ENCODE data around the gene TRABD2B. TPM values are rescaled to one million over a fixed set of nuclear protein-coding genes. Genes with fewer than 3 reads are reported as not detected.
A peak's percentile ranks its signal among the peaks of the same experiment; 100 is the strongest.

TRABD2B gene
- total and polyA plus RNA-seq, 2 of the 13 experiments (the other 11 are each of a cell fraction or from before 2014, with no cell fraction given) = 0.04 TPM; not detected in 1

DNA sequence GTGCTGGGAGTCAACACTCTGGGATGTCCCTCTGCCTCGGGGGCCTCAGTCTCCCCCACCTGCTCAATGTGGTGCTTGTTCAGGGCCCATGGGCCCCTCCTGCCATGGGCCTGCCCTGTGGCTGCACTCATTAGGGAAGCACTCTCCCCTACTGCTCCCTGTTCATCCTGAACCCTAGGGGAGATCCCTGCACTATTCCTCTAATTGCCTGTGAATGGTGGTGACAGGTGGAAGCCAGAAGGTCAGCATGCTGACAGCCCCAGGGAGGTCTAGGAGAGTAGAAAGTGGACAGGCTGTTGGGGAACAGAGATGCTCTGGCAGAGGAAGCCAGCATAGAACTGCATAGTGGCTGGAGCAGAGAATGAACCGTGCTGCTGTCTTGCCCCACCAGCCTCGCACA, 217.6 kb downstream of the TRABD2B start:
- TF ChIP-seq, protein P1, sequence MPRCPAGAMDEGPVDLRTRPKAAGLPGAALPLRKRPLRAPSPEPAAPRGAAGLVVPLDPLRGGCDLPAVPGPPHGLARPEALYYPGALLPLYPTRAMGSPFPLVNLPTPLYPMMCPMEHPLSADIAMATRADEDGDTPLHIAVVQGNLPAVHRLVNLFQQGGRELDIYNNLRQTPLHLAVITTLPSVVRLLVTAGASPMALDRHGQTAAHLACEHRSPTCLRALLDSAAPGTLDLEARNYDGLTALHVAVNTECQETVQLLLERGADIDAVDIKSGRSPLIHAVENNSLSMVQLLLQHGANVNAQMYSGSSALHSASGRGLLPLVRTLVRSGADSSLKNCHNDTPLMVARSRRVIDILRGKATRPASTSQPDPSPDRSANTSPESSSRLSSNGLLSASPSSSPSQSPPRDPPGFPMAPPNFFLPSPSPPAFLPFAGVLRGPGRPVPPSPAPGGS (CRISPR knock-in tag; IDR thresholded peaks at IDR 0.05) = no peak
- TF ChIP-seq CEBPB (IDR thresholded peaks at IDR 0.05; ENCODE audit: borderline replicate concordance, low read depth, low read length) = peak; percentile 18; the same call in 1 of the 2 replicates
- H4K20me1 ChIP-seq (ENCODE audit: insufficient read depth, low read length) = no peaks in the 10 kb centered on the region

DNA sequence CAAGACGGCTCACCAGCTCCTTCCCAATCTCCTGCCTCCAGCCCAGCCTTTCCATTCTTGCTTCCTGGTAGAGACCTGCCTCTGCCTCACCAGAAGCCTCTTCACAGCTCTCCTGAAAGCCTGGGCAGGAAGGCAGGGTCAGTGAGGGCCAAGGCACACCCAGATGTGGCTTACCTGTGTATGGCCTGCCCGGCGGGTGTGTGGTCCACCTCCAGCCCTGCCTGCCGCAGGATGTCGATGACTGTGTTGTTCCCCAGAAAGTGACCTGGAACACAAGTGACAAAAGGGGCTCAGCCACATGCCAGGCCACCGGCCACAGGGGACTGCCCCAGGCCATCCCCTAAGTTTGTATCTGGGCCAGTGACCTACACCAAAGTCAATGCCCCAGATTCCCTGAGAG, 218.9 kb downstream of the TRABD2B start:
- H3K4me1 ChIP-seq (ENCODE audit: insufficient read depth, low read length) = peaks cover 54% of the 10 kb centered on the region
- H3K27me3 ChIP-seq (ENCODE audit: control insufficient read depth in 1 of 2, insufficient read depth in 2 of 2, low read length in 2 of 2) = peaks cover 8 to 30% of the 10 kb centered on the region in 2 experiments; a peak in 3 of 5 replicates
- H3K27ac ChIP-seq (ENCODE audit: extremely low read length, insufficient read depth, low read length) = no peak overlapping the region
- TF ChIP-seq STAG1 (CRISPR knock-in tag; IDR thresholded peaks at IDR 0.05) = no peak
- TF ChIP-seq ZNF136 (CRISPR knock-in tag; IDR thresholded peaks at IDR 0.05; ENCODE audit: low read depth) = no peak
- TF ChIP-seq THAP11 (CRISPR knock-in tag; IDR thresholded peaks at IDR 0.05) = no peak
- TF ChIP-seq, protein P2, sequence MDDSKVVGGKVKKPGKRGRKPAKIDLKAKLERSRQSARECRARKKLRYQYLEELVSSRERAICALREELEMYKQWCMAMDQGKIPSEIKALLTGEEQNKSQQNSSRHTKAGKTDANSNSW (CRISPR knock-in tag; IDR thresholded peaks at IDR 0.05; ENCODE audit: borderline replicate concordance) = no peak
- TF ChIP-seq, protein P3, sequence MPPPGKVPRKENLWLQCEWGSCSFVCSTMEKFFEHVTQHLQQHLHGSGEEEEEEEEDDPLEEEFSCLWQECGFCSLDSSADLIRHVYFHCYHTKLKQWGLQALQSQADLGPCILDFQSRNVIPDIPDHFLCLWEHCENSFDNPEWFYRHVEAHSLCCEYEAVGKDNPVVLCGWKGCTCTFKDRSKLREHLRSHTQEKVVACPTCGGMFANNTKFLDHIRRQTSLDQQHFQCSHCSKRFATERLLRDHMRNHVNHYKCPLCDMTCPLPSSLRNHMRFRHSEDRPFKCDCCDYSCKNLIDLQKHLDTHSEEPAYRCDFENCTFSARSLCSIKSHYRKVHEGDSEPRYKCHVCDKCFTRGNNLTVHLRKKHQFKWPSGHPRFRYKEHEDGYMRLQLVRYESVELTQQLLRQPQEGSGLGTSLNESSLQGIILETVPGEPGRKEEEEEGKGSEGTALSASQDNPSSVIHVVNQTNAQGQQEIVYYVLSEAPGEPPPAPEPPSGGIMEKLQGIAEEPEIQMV (CRISPR knock-in tag; IDR thresholded peaks at IDR 0.05; ENCODE audit: low read depth) = no peak
- no peak for TF ChIP-seq BCL6 (CRISPR knock-in tag; IDR thresholded peaks at IDR 0.05)
- TF ChIP-seq NCOA1 (CRISPR knock-in tag; IDR thresholded peaks at IDR 0.05) = no peak
- TF ChIP-seq KLF11 (CRISPR knock-in tag; IDR thresholded peaks at IDR 0.05) = no peak
- TF ChIP-seq PHF20 (CRISPR knock-in tag; IDR thresholded peaks at IDR 0.05) = no peak
- no peak for TF ChIP-seq GABPB1 (CRISPR knock-in tag; IDR thresholded peaks at IDR 0.05)
- TF ChIP-seq CAMTA2 (CRISPR knock-in tag; IDR thresholded peaks at IDR 0.05; ENCODE audit: borderline replicate concordance) = no peak
- no peak for TF ChIP-seq ATM (IDR thresholded peaks at IDR 0.05; ENCODE audit: borderline replicate concordance)
- no peak for TF ChIP-seq ZNF776 (CRISPR knock-in tag; IDR thresholded peaks at IDR 0.05)
- TF ChIP-seq PHF8 (CRISPR knock-in tag; IDR thresholded peaks at IDR 0.05) = no peak
- no peak for TF ChIP-seq HNRNPL (IDR thresholded peaks at IDR 0.05; ENCODE audit: low read depth, low read length)
- in situ Hi-C loops (cut with HindIII; ENCODE audit: extremely low pct_ligation_motif_present, low pct_unique_long_range_greater_than_20kb) = no loop called here
- H3K4me3 ChIP-seq (replicated peaks in 1 of 3; ENCODE audit: insufficient read depth in 1 of 3, low read depth in 2 of 3, low read length in 3 of 3) = no peak overlapping the region
- ChIA-PET CTCF (ENCODE audit: low intra/inter-chr PET ratio, low total read pairs) (no interaction called here), POLR2A (no interaction called here)
- H2AFZ ChIP-seq (ENCODE audit: low read length) = no peak overlapping the region
- no peaks in the 10 kb centered on the region for H3K9me3 ChIP-seq (ENCODE audit: low read length)
- DNase-seq (ENCODE audit: low spot score) (no peak), ATAC-seq (no peak), FAIRE-seq (no peak)
- 65% methylated on average over 4 of the region's 6 CpGs for WGBS (ENCODE audit: low lambda C conversion rate)
- intact Hi-C loops (cut with micrococcal nuclease; ENCODE audit: unreplicated experiment) = no loop called here
- H4K20me1 ChIP-seq (ENCODE audit: insufficient read depth, low read length) = no peaks in the 10 kb centered on the region
- H3K4me2 ChIP-seq (ENCODE audit: low read depth, low read length) = no peak overlapping the region
- H3K79me2 ChIP-seq (ENCODE audit: insufficient read depth, low read length) = no peaks in the 10 kb centered on the region
- no TSS peak for BruUV-seq (replicated peaks)
- H3K36me3 ChIP-seq (replicated peaks in 1 of 2; ENCODE audit: control insufficient read depth in 1 of 2, insufficient read depth in 2 of 2, low read length in 2 of 2) = no peaks in the 10 kb centered on the region
- H3K9ac ChIP-seq (ENCODE audit: insufficient read depth, low read depth, low read length) = no peak overlapping the region

More for the DNA sequence above, 217.6 kb downstream of the TRABD2B start:
- intact Hi-C loops (cut with micrococcal nuclease; ENCODE audit: unreplicated experiment) (loop anchor here (10.0 kb wide), 1 partner anchor 95 kb away; no protein-coding TSS in a partner anchor), in situ Hi-C loops (cut with HindIII; ENCODE audit: extremely low pct_ligation_motif_present, low pct_unique_long_range_greater_than_20kb) (loop anchor here (5.0 kb wide), 1 partner anchor 153 kb away; no protein-coding TSS in a partner anchor)
- no peak overlapping the region for H3K27ac ChIP-seq (ENCODE audit: extremely low read length, insufficient read depth, low read length)
- peak; percentile 30 for ATAC-seq
- no peak for FAIRE-seq
- H3K9ac ChIP-seq (ENCODE audit: insufficient read depth, low read depth, low read length) = no peak overlapping the region
- ChIA-PET POLR2A (no interaction called here), CTCF (ENCODE audit: low intra/inter-chr PET ratio, low total read pairs) (no interaction called here)
- H3K36me3 ChIP-seq (replicated peaks in 1 of 2; ENCODE audit: control insufficient read depth in 1 of 2, insufficient read depth in 2 of 2, low read length in 2 of 2) = no peaks in the 10 kb centered on the region
- peaks cover 67% of the 10 kb centered on the region for H3K4me1 ChIP-seq (ENCODE audit: insufficient read depth, low read length)
- WGBS (ENCODE audit: low lambda C conversion rate) = no CpG with 5 or more reads among the region's 3 CpGs
- H2AFZ ChIP-seq (ENCODE audit: low read length) = no peak overlapping the region
- BruUV-seq (replicated peaks) = no TSS peak
- H3K4me3 ChIP-seq (replicated peaks in 1 of 3; ENCODE audit: insufficient read depth in 1 of 3, low read depth in 2 of 3, low read length in 3 of 3) = no peak overlapping the region
- 0 out of 2 replicates have a peak overlapping the region, but pooled peaks have one; percentile 21 for H3K4me2 ChIP-seq (ENCODE audit: low read depth, low read length)
- no peak for DNase-seq (ENCODE audit: low spot score)
- H3K79me2 ChIP-seq (ENCODE audit: insufficient read depth, low read length) = no peaks in the 10 kb centered on the region
- peaks cover 8 to 17% of the 10 kb centered on the region in 2 experiments; a peak in 3 of 5 replicates for H3K27me3 ChIP-seq (ENCODE audit: control insufficient read depth in 1 of 2, insufficient read depth in 2 of 2, low read length in 2 of 2)
- no peaks in the 10 kb centered on the region for H3K9me3 ChIP-seq (ENCODE audit: low read length)
